ENCODE results near the gene PEA15.

The PEA15 gene

GRCh38 chr1:160205242-160206035 is at the start of gene PEA15:
TSS of gene PEA15 (plus strand) at chr1:160205384. CDS start at chr1:160211545, 6,161 bp downstream.
- H3K36me3 ChIP-seq (ENCODE audit: control insufficient read depth, insufficient read depth, low read length) = no peaks in the 10 kb centered on the region
- peaks cover 2% of the 10 kb centered on the region for H3K79me2 ChIP-seq
- peak within 1 kb of the TSS; percentile 80 for H2AFZ ChIP-seq
- peak within 1 kb of the TSS; percentile 37 for H3K9ac ChIP-seq
- H3K27ac ChIP-seq = peak within 1 kb of the TSS; percentile 69
- H3K4me2 ChIP-seq (ENCODE audit: low read length) = peak within 1 kb of the TSS; percentile 81
- H3K4me3 ChIP-seq (ENCODE audit: low read depth, low read length) = peak within 1 kb of the TSS; percentile 90
- no peak for TF ChIP-seq CTCF (IDR thresholded peaks at IDR 0.05)
- H3K27me3 ChIP-seq (ENCODE audit: control insufficient read depth, insufficient read depth, low read length) = no peaks in the 10 kb centered on the region
- H3K9me3 ChIP-seq (ENCODE audit: control insufficient read depth, low read length) = no peaks in the 10 kb centered on the region
- peaks cover 2% of the 10 kb centered on the region for H3K4me1 ChIP-seq

GRCh38 chr1:160156361-160156760 is 48.8 kb upstream of the PEA15 start:
- Histone ChIP-seq H3K36me3 (ENCODE audit: control insufficient read depth, insufficient read depth, low read length) (no peaks in the 10 kb centered on the region), H3K4me1 (no peaks in the 10 kb centered on the region), H3K27ac (no peak overlapping the region), H3K27me3 (ENCODE audit: control insufficient read depth, insufficient read depth, low read length) (no peaks in the 10 kb centered on the region), H3K79me2 (no peaks in the 10 kb centered on the region), H3K9ac (no peak overlapping the region), H3K9me3 (ENCODE audit: control insufficient read depth, low read length) (no peaks in the 10 kb centered on the region), H3K4me2 (ENCODE audit: low read length) (no peak overlapping the region), H3K4me3 (ENCODE audit: low read depth, low read length) (no peak overlapping the region), H2AFZ (no peak overlapping the region)
- TF ChIP-seq CTCF (IDR thresholded peaks at IDR 0.05) = no peak

GRCh38 chr1:160157174-160157573 is 48.0 kb upstream of the PEA15 start:
- Histone ChIP-seq H2AFZ (no peak overlapping the region), H3K79me2 (no peaks in the 10 kb centered on the region), H3K4me1 (no peaks in the 10 kb centered on the region)

GRCh38 chr1:160158031-160158430 is 47.2 kb upstream of the PEA15 start:
- Histone ChIP-seq H2AFZ (no peak overlapping the region), H3K27me3 (ENCODE audit: control insufficient read depth, insufficient read depth, low read length) (no peaks in the 10 kb centered on the region), H3K4me2 (ENCODE audit: low read length) (no peak overlapping the region), H3K36me3 (ENCODE audit: control insufficient read depth, insufficient read depth, low read length) (no peaks in the 10 kb centered on the region), H3K27ac (no peak overlapping the region), H3K79me2 (no peaks in the 10 kb centered on the region), H3K9me3 (ENCODE audit: control insufficient read depth, low read length) (no peaks in the 10 kb centered on the region), H3K4me1 (no peaks in the 10 kb centered on the region), H3K9ac (no peak overlapping the region), H3K4me3 (ENCODE audit: low read depth, low read length) (no peak overlapping the region)
- TF ChIP-seq CTCF (IDR thresholded peaks at IDR 0.05) = no peak

More at GRCh38 chr1:160157174-160157573, 48.0 kb upstream of the PEA15 start:
- no peak overlapping the region for H3K4me2 ChIP-seq (ENCODE audit: low read length)
- H3K27ac ChIP-seq = no peak overlapping the region
- no peak for TF ChIP-seq CTCF (IDR thresholded peaks at IDR 0.05)
- no peak overlapping the region for H3K4me3 ChIP-seq (ENCODE audit: low read depth, low read length)
- H3K27me3 ChIP-seq (ENCODE audit: control insufficient read depth, insufficient read depth, low read length) = no peaks in the 10 kb centered on the region
- no peaks in the 10 kb centered on the region for H3K9me3 ChIP-seq (ENCODE audit: control insufficient read depth, low read length)
- H3K9ac ChIP-seq = no peak overlapping the region
- H3K36me3 ChIP-seq (ENCODE audit: control insufficient read depth, insufficient read depth, low read length) = no peaks in the 10 kb centered on the region

- no peaks in the 10 kb centered on the region for H3K79me2 ChIP-seq
- H3K27me3 ChIP-seq (ENCODE audit: control insufficient read depth, insufficient read depth, low read length) = no peaks in the 10 kb centered on the region
- no peaks in the 10 kb centered on the region for H3K36me3 ChIP-seq (ENCODE audit: control insufficient read depth, insufficient read depth, low read length)
- no peaks in the 10 kb centered on the region for H3K9me3 ChIP-seq (ENCODE audit: control insufficient read depth, low read length)
- H2AFZ ChIP-seq = no peak overlapping the region
- no peak overlapping the region for H3K4me3 ChIP-seq (ENCODE audit: low read depth, low read length)
- no peak overlapping the region for H3K9ac ChIP-seq
- no peak for TF ChIP-seq CTCF (IDR thresholded peaks at IDR 0.05)
- H3K4me2 ChIP-seq (ENCODE audit: low read length) = no peak overlapping the region
- no peak overlapping the region for H3K27ac ChIP-seq
- H3K4me1 ChIP-seq = no peaks in the 10 kb centered on the region
Measured at GRCh38 chr1:160158534-160158933, 46.6 kb upstream of the PEA15 start.

Data from parathyroid adenoma (tissue), 2 donors.